Ishikawa (cell line): ENCODE results near the gene YAP1.

Experiments
- CREB1 ChIP-seq: IDR thresholded peaks from 2 replicates; pipeline ENCODE4 v1.6.1; 2012; ENCODE audit warnings: low read depth
- EGR1 ChIP-seq: IDR thresholded peaks from 2 replicates; pipeline ENCODE4 v1.6.1; 2012
- EP300 ChIP-seq: IDR thresholded peaks from 2 replicates; pipeline ENCODE4 v1.6.1; 2012; ENCODE audit warnings: borderline replicate concordance
- FOXM1 ChIP-seq: IDR thresholded peaks from 2 replicates; pipeline ENCODE4 v1.6.1; 2012; ENCODE audit warnings: low read depth, borderline replicate concordance
- RAD21 ChIP-seq: IDR thresholded peaks from 2 replicates; pipeline ENCODE4 v1.6.1; 2012; ENCODE audit warnings: low read depth
- TAF1 ChIP-seq: IDR thresholded peaks from 2 replicates; pipeline ENCODE4 v1.6.1; 2012; ENCODE audit warnings: low read depth, mild to moderate bottlenecking
- TCF12 ChIP-seq: IDR thresholded peaks from 2 replicates; pipeline ENCODE4 v1.6.1; 2012; ENCODE audit warnings: low read depth
- TEAD4 ChIP-seq: IDR thresholded peaks from 2 replicates; pipeline ENCODE4 v1.6.1; 2012
- YY1 ChIP-seq: IDR thresholded peaks from 2 replicates; pipeline ENCODE4 v1.6.1; 2012; ENCODE audit warnings: low read depth
- ZBTB7A ChIP-seq: IDR thresholded peaks from 2 replicates; pipeline ENCODE4 v1.6.1; 2012; ENCODE audit warnings: low read depth
- TF ChIP-seq, protein P1 (sequence below): IDR thresholded peaks from 2 replicates; pipeline ENCODE4 v1.6.1; 2012
- TF ChIP-seq, protein P2 (sequence below): IDR thresholded peaks from 2 replicates; pipeline ENCODE4 v1.6.1; 2012; ENCODE audit warnings: low read depth, mild to moderate bottlenecking
- TF ChIP-seq, protein P3 (sequence below): IDR thresholded peaks from 2 replicates; pipeline ENCODE4 v1.6.1; 2012

- no peak for TF ChIP-seq YY1
- TF ChIP-seq, protein P1, sequence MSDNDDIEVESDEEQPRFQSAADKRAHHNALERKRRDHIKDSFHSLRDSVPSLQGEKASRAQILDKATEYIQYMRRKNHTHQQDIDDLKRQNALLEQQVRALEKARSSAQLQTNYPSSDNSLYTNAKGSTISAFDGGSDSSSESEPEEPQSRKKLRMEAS, result no peak
- no peak for TF ChIP-seq EGR1
- TF ChIP-seq TAF1, result no peak
- TF ChIP-seq, protein P2, sequence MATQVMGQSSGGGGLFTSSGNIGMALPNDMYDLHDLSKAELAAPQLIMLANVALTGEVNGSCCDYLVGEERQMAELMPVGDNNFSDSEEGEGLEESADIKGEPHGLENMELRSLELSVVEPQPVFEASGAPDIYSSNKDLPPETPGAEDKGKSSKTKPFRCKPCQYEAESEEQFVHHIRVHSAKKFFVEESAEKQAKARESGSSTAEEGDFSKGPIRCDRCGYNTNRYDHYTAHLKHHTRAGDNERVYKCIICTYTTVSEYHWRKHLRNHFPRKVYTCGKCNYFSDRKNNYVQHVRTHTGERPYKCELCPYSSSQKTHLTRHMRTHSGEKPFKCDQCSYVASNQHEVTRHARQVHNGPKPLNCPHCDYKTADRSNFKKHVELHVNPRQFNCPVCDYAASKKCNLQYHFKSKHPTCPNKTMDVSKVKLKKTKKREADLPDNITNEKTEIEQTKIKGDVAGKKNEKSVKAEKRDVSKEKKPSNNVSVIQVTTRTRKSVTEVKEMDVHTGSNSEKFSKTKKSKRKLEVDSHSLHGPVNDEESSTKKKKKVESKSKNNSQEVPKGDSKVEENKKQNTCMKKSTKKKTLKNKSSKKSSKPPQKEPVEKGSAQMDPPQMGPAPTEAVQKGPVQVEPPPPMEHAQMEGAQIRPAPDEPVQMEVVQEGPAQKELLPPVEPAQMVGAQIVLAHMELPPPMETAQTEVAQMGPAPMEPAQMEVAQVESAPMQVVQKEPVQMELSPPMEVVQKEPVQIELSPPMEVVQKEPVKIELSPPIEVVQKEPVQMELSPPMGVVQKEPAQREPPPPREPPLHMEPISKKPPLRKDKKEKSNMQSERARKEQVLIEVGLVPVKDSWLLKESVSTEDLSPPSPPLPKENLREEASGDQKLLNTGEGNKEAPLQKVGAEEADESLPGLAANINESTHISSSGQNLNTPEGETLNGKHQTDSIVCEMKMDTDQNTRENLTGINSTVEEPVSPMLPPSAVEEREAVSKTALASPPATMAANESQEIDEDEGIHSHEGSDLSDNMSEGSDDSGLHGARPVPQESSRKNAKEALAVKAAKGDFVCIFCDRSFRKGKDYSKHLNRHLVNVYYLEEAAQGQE, result no peak
- no peak for TF ChIP-seq ZBTB7A
- no peak for TF ChIP-seq CREB1
- no peak for TF ChIP-seq FOXM1
- TF ChIP-seq TCF12, result no peak
- TF ChIP-seq, protein P3, sequence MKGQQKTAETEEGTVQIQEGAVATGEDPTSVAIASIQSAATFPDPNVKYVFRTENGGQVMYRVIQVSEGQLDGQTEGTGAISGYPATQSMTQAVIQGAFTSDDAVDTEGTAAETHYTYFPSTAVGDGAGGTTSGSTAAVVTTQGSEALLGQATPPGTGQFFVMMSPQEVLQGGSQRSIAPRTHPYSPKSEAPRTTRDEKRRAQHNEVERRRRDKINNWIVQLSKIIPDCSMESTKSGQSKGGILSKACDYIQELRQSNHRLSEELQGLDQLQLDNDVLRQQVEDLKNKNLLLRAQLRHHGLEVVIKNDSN, result no peak
- no peak for TF ChIP-seq TEAD4
- no peak for TF ChIP-seq RAD21
- no peak for TF ChIP-seq EP300
Measured at GRCh38 chr11:102179371-102179770, 69.1 kb downstream of the YAP1 start.
